Activated T-helper 1 cell treated with anti-CD3 and anti-CD28 coated beads, Interleukin-12 subunit alpha, Interleukin-12 subunit beta, Interleukin-2, Interleukin-4 antibody, amounts not matched to agents 30 ng/mL and 10 ng/mL and 1 ng/mL, durations not matched to agents 14 hours and 24 hours and 36 hours (primary cell): ENCODE measurements around the gene PSMB7. TPM values are rescaled to one million over a fixed set of nuclear protein-coding genes. Genes with fewer than 3 reads are reported as not detected.
A peak's percentile ranks its signal among the peaks of the same experiment; 100 is the strongest.

Experiments
- DNase-seq: peaks from one replicate; pipeline ENCODE4 v3.0.0; 2021; ENCODE audit warnings: low spot score
- H3K27ac Mint-ChIP-seq: one replicate; pipeline ENCODE4 v1.8.0; 2021; ENCODE audit warnings: mild to moderate bottlenecking, mixed read lengths
- H3K27me3 Mint-ChIP-seq: one replicate; pipeline ENCODE4 v1.8.0; 2022; ENCODE audit warnings: mild to moderate bottlenecking, moderate library complexity, mixed read lengths; ENCODE audit not compliant: insufficient read depth
- H3K36me3 Mint-ChIP-seq: one replicate; pipeline ENCODE4 v1.8.0; 2021; ENCODE audit warnings: low read depth, mixed read lengths
- H3K4me1 Mint-ChIP-seq: one replicate; pipeline ENCODE4 v1.8.0; 2021; ENCODE audit warnings: low read depth, mixed read lengths
- H3K4me3 Mint-ChIP-seq: one replicate; pipeline ENCODE4 v1.8.0; 2021; ENCODE audit warnings: mild to moderate bottlenecking, moderate library complexity, mixed read lengths
- H3K9me3 Mint-ChIP-seq: one replicate; pipeline ENCODE4 v1.8.0; 2021; ENCODE audit warnings: mixed read lengths
- intact Hi-C: fragments of 100-400 bp; cut with micrococcal nuclease; formaldehyde crosslinking; loops from one replicate; pipeline ENCODE4 v1.15.1; 2024
- total RNA-seq: library from RNA; stranded (reverse); gene quantifications from 2 replicates; pipeline ENCODE4 v1.2.3, GENCODE V29; 2022

PSMB7 gene
- total RNA-seq, 1 donor from 2014 or later: 206 TPM

DNA sequence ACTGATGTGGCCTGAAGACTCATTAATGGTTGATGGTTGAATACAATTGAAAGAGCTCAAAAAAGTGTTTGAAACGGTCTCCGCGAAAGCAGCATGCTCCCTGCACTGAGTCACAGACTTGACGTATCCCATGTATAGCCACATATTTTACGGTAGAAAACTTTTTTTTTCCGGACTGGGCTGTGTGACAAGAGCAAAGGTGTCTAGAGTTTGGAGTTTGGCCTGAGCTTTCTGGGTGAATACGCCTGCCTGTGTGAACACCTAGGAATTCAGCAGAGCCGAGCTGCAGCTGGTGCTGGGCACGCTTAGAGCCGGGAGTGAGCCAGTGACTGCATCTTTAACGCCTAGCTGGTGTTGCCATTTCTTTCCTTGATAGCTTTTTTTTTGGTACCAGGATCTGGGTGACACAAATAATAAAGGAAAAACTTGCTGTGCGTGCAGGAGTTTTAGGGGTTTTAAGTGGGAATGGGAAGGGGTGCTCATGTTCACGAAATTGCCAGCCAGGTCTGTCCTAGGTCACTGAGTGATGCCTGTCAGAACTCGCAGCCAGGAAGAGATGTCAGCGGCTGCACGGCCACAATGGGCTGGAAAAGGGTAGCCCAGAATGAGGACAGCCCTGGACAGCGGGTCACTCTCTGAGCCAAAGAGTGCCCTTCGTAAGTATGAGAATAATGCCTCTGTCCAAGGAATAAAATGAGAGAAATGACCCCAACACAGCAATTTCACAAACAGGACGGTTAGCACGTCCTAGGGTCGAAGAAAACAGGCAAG is 51.7 kb downstream of the PSMB7 start:
- Mint-ChIP-seq H3K27ac (no peak overlapping the region), H3K4me1 (peaks cover 30% of the 10 kb centered on the region), H3K9me3 (no peaks in the 10 kb centered on the region), H3K27me3 (no peaks in the 10 kb centered on the region), H3K36me3 (peaks cover 11% of the 10 kb centered on the region), H3K4me3 (no peak overlapping the region)
- intact Hi-C loops: no loop called here
- no peak for DNase-seq

DNA sequence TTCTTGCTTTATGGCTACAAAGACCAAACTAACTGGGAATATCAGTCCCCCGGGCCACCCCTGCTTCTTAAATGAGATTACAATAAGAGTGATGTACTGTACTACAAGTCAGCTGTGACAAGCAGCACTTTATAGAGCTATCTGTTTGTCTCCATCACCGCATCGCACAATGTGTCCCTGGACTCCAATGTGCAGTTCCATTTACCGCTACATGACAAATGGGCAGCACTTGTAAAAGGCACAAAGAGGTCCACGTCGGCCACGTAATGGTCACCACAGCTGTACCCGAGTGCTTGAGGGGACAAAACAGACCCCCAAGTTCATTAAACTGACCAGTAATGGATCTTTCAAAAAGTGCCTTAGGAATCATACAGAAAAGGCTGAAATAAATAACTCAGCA is 54.1 kb downstream of the PSMB7 start:
- Mint-ChIP-seq H3K9me3 (no peaks in the 10 kb centered on the region), H3K4me3 (no peak overlapping the region), H3K27me3 (no peaks in the 10 kb centered on the region), H3K4me1 (peaks cover 32% of the 10 kb centered on the region), H3K27ac (no peak overlapping the region), H3K36me3 (peaks cover 5% of the 10 kb centered on the region)
- intact Hi-C loops: no loop called here
- no peak for DNase-seq

GRCh38 chr9:124359855-124360678 is 55.2 kb downstream of the PSMB7 start:
- intact Hi-C loops: no loop called here
- Mint-ChIP-seq H3K36me3 (peaks cover 3% of the 10 kb centered on the region), H3K4me3 (no peak overlapping the region), H3K27ac (peak overlapping the region; percentile 42), H3K9me3 (no peaks in the 10 kb centered on the region), H3K27me3 (no peaks in the 10 kb centered on the region), H3K4me1 (peaks cover 29% of the 10 kb centered on the region)
- DNase-seq: no peak

DNA sequence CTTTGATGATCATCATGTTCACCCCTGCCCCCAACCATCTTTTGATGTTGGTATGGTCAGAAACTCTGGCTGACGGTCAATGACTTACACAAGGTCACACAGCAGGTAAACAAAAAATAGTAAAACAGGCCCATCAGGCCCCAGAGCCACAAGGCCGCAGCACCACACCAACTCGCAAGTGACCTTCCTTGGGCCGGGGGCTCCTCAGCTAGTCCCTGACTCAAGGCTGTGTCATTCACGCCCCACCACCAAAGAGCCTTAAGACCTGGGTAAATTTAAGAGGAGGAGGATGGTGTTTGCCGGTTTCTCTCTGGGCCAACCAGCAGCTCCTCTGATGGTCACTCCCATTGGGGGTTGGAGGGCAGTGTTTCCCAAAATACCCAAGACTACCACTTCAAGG is 55.8 kb downstream of the PSMB7 start:
- Mint-ChIP-seq H3K9me3 (no peaks in the 10 kb centered on the region), H3K27ac (peak overlapping the region; percentile 42), H3K4me1 (peaks cover 26% of the 10 kb centered on the region), H3K27me3 (no peaks in the 10 kb centered on the region), H3K36me3 (peaks cover 3% of the 10 kb centered on the region), H3K4me3 (no peak overlapping the region)
- DNase-seq: no peak
- intact Hi-C loops: no loop called here

GRCh38 chr9:124358631-124359030 is 56.6 kb downstream of the PSMB7 start:
- H3K27me3 Mint-ChIP-seq: no peaks in the 10 kb centered on the region
- no peak overlapping the region for H3K4me3 Mint-ChIP-seq
- peaks cover 26% of the 10 kb centered on the region for H3K4me1 Mint-ChIP-seq
- intact Hi-C loops: no loop called here
- no peak for DNase-seq
- no peak overlapping the region for H3K27ac Mint-ChIP-seq
- peaks cover 1% of the 10 kb centered on the region for H3K36me3 Mint-ChIP-seq
- no peaks in the 10 kb centered on the region for H3K9me3 Mint-ChIP-seq

GRCh38 chr9:124357721-124358361 is 57.4 kb downstream of the PSMB7 start:
- H3K4me1 Mint-ChIP-seq: peaks cover 26% of the 10 kb centered on the region
- no peaks in the 10 kb centered on the region for H3K27me3 Mint-ChIP-seq
- H3K36me3 Mint-ChIP-seq: peaks cover 6% of the 10 kb centered on the region
- no peak for DNase-seq
- intact Hi-C loops: no loop called here
- H3K9me3 Mint-ChIP-seq: no peaks in the 10 kb centered on the region
- no peak overlapping the region for H3K4me3 Mint-ChIP-seq
- H3K27ac Mint-ChIP-seq: no peak overlapping the region

DNA sequence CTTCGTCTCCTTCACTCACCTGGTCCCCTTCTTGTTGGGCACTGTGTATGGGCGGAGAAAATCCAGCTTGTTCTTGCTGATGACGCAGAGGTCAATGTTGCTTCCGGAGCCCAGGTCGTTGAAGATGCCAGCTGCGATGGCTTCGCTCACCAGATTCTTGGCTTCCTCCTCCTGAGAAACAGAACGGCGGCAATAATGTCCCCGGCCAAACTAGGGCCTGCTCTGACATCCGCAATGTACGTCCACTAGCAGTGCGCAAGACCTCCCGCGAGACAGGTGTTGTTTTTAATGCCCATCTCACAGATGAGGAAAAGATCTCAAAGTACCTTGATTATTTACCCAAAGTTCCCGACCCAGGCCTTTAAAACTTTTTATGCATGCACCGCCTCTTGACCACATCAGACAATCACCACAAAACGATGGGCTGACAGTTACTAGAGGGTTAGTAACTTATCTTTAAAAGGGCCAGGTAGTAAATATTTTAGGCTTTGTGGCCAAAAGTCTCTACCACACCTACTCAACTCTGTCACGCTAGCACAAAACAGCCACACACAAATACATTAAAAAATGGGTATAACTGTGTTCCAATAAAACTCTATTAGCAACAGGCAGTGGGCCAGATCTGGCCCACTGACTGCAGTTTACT is 58.4 kb downstream of the PSMB7 start:
- DNase-seq: no peak
- peaks cover 26% of the 10 kb centered on the region for H3K4me1 Mint-ChIP-seq
- intact Hi-C loops: no loop called here
- no peaks in the 10 kb centered on the region for H3K27me3 Mint-ChIP-seq
- H3K27ac Mint-ChIP-seq: no peak overlapping the region
- peaks cover 9% of the 10 kb centered on the region for H3K36me3 Mint-ChIP-seq
- H3K9me3 Mint-ChIP-seq: no peaks in the 10 kb centered on the region
- H3K4me3 Mint-ChIP-seq: no peak overlapping the region

- H3K36me3 Mint-ChIP-seq: peaks cover 15% of the 10 kb centered on the region
- intact Hi-C loops: no loop called here
- H3K4me3 Mint-ChIP-seq: no peak overlapping the region
- H3K4me1 Mint-ChIP-seq: peaks cover 26% of the 10 kb centered on the region
- H3K27me3 Mint-ChIP-seq: no peaks in the 10 kb centered on the region
- H3K27ac Mint-ChIP-seq: no peak overlapping the region
- no peak for DNase-seq
- no peaks in the 10 kb centered on the region for H3K9me3 Mint-ChIP-seq
Observed at GRCh38 chr9:124355941-124356744, 59.1 kb downstream of the PSMB7 start.

DNA sequence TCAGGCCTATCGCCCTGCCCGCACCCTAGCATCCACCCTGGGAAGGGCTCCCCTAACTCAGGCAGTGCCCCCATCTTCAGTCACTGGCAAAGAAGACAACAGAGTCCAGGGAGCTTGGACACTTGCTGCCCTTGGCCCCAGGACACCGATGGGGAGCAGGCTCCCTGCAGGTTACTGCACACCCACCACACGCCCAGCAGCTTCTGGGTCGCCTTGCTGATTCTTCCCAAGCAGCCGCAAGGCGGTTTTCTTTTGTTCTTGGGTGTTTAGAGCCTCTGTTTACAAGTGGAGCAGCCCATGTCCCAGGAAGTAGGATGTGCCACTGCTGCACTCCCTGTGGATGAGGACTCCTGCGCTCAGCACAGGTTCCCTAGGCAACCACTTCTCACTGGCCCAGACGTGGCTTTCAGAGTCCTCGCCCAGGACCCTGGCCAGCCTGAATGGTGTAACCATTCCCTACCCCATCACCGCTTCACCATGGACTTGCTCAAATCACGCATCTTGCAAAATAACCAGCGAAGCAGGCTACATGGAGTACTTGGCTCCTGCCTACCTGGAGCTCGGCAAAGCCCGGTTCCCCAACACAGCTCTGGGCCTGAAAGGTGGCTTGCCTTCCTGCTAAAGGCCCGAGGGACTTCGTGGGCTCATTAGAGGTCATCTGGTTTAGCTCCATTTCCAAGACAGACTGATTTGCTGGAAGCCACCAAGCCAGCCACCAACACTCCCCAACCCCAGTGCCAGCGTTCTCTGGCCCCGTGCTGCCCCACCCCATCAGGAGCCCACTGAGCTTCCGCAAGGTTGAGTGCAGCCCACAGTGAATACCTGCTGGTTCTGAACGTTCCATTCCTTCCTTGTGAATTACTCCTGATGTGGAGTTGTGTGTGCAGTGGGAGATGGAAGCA is 60.0 kb downstream of the PSMB7 start:
- Mint-ChIP-seq H3K27me3 (no peaks in the 10 kb centered on the region), H3K36me3 (peaks cover 16% of the 10 kb centered on the region), H3K9me3 (no peaks in the 10 kb centered on the region), H3K4me3 (no peak overlapping the region), H3K4me1 (peaks cover 19% of the 10 kb centered on the region), H3K27ac (no peak overlapping the region)
- intact Hi-C loops: no loop called here
- DNase-seq: no peak

DNA sequence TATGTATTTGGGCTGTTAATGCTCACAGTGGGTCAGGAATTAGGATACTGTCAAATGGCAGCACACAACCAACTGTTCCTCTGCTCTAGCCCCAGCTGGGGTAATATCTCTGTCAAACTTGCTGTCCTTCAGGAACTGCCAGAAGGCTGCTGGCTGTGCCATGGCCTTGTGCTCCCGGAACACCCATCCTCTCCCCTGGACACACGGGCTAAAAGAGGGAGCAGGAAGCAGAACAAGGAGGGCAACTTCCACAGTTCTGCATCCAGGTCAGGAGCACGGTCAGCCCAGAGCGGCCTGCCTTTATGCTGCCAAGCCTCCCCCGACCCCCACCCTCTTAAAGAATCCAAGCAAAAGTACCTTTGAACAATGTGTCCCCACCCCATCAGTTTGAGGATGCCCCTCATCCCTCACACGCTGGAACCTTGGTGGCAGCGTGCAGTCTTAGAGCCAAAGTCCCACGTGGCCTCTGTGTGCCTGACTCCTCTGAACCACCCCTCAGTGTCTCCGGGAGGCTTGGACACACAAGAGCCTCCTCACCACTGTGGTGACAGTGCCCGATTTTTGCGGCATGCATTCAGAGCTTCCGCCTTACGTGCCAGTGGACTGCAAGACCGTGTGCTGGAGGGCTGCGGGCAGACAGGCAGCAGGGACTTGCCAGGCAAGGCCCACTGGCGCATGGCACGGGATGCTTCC is 60.8 kb downstream of the PSMB7 start:
- H3K27me3 Mint-ChIP-seq: no peaks in the 10 kb centered on the region
- intact Hi-C loops: no loop called here
- H3K4me1 Mint-ChIP-seq: peaks cover 12% of the 10 kb centered on the region
- DNase-seq: no peak
- H3K36me3 Mint-ChIP-seq: peaks cover 16% of the 10 kb centered on the region
- no peak overlapping the region for H3K4me3 Mint-ChIP-seq
- H3K9me3 Mint-ChIP-seq: no peaks in the 10 kb centered on the region
- H3K27ac Mint-ChIP-seq: no peak overlapping the region

DNA sequence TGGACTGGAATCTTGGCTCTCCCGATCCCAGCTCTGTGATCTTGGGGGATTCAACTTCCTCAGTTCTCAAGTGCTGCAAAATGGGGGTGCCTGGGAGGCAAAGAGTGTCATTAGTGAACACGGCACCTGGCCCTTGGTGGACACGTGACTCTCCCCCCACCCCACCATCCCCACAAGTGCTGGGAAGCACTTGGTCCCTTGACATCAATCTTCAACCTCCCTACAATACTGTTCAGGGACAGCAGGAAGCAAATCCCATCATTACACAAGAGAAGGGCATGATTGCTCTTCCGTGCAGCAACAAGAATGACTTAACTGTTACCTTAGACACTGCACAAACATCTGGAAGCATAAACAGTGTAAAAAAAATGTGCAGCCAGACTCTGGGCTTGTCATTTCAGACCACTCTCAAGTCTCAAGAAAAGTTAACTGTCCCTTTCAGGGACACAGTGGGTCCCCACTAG is 61.4 kb downstream of the PSMB7 start:
- Mint-ChIP-seq H3K4me3 (no peak overlapping the region), H3K36me3 (peaks cover 16% of the 10 kb centered on the region), H3K27ac (no peak overlapping the region), H3K9me3 (no peaks in the 10 kb centered on the region), H3K4me1 (peaks cover 12% of the 10 kb centered on the region), H3K27me3 (no peaks in the 10 kb centered on the region)
- intact Hi-C loops: no loop called here
- no peak for DNase-seq
